Muscle of arm (tissue), 14 donors: Measurements from ENCODE around the gene VSIG10L2. TPM values are rescaled to one million over a fixed set of nuclear protein-coding genes. Genes with fewer than 3 reads are reported as not detected.
"Not testable (repeated sequence)": the region's sequence is repeated elsewhere in the genome, so short reads cannot be mapped to it uniquely, and the experiment has no call there.

Experiments used
- DNase-seq: peaks from one replicate; pipeline ENCODE4 v3.0.0-alpha.2; 2013
- long read RNA-seq, 11 donors: transcript quantifications; one replicate each; lab custom pipeline, GENCODE V29; 2026
- polyA plus RNA-seq, 12 donors: library from polyadenylated mRNA; unstranded; fragments of 120-200 nt; gene quantifications; one replicate each; pipeline ENCODE4 v1.2.1, GENCODE V29; 2013; ENCODE audit not compliant: insufficient read length in 12 of 12

Gene VSIG10L2
- under 1 TPM in 4 of 12 donors, not detected in 8; 0.04 to 0.59 (median 0.05) TPM for polyA plus RNA-seq
- long read RNA-seq, donor 1: 0 reads
- long read RNA-seq, donor 2: 0 reads
- long read RNA-seq, donor 3: 0 reads
- long read RNA-seq, donor 4: 0 reads
- long read RNA-seq, donor 5: 0 reads
- long read RNA-seq, donor 6: 0 reads
- long read RNA-seq, donor 7: 0 reads
- long read RNA-seq, donor 8: 0 reads
- long read RNA-seq, donor 9, partial matches to known transcripts: 14 of 14 reads
- long read RNA-seq, donor 9, other reads (novel, unspliced or antisense): 0 of 14 reads
- long read RNA-seq, donor 10: 0 reads
- long read RNA-seq, donor 11: 0 reads

GRCh38 chr11:125945797-125946520, at the start of gene VSIG10L2:
Gene VSIG10L2 (plus strand): TSS chr11:125946044. CDS start chr11:125946056, 12 bp downstream.
- no peak for DNase-seq

- no peak for DNase-seq
Measured at GRCh38 chr11:125901872-125902271, 44.0 kb upstream of the VSIG10L2 start.

GRCh38 chr11:125902277-125902926, 43.4 kb upstream of the VSIG10L2 start:
- DNase-seq: no peak

- DNase-seq: peak; percentile 93
Measured at GRCh38 chr11:125902927-125903710, 42.7 kb upstream of the VSIG10L2 start, which contains the start of gene PUS3. Gene PUS3 (minus strand): TSS chr11:125903206. CDS start chr11:125896284, 6,922 bp downstream.

GRCh38 chr11:125903711-125904659, 41.9 kb upstream of the VSIG10L2 start, which contains the start of gene DDX25:
Gene DDX25 (plus strand): TSS chr11:125904508. CDS start chr11:125904518, 10 bp downstream.
- no peak for DNase-seq

- DNase-seq: no peak
Measured at GRCh38 chr11:125904678-125905077, 41.2 kb upstream of the VSIG10L2 start.

- DNase-seq: no peak
Measured at GRCh38 chr11:125910226-125910849, 35.5 kb upstream of the VSIG10L2 start.

GRCh38 chr11:125914601-125915000, 31.2 kb upstream of the VSIG10L2 start:
- not testable (repeated sequence) for DNase-seq

GRCh38 chr11:125916683-125917347, 29.0 kb upstream of the VSIG10L2 start:
- DNase-seq: no peak

- no peak for DNase-seq
Measured at GRCh38 chr11:125918140-125918840, 27.6 kb upstream of the VSIG10L2 start.

- DNase-seq: no peak
Measured at GRCh38 chr11:125921042-125921441, 24.8 kb upstream of the VSIG10L2 start.

GRCh38 chr11:125922156-125922555, 23.7 kb upstream of the VSIG10L2 start:
- DNase-seq: no peak

- DNase-seq: peak; percentile 84
Measured at GRCh38 chr11:125923012-125923579, 22.7 kb upstream of the VSIG10L2 start.

GRCh38 chr11:125923633-125924032, 22.2 kb upstream of the VSIG10L2 start:
- no peak for DNase-seq

- DNase-seq: no peak
Measured at GRCh38 chr11:125924384-125925007, 21.3 kb upstream of the VSIG10L2 start.

- no peak for DNase-seq
Measured at GRCh38 chr11:125925247-125925740, 20.6 kb upstream of the VSIG10L2 start.

- DNase-seq: no peak
Measured at GRCh38 chr11:125925804-125926203, 20.0 kb upstream of the VSIG10L2 start.

- DNase-seq: no peak
Measured at GRCh38 chr11:125926682-125927081, 19.2 kb upstream of the VSIG10L2 start.
